ENCODE measurements around the gene PRSS38. TPM values are rescaled to one million over a fixed set of nuclear protein-coding genes. Genes with fewer than 3 reads are reported as not detected.

Gene PRSS38
- total and polyA plus RNA-seq, 2 experiments from 2014 or later = not detected

GRCh38 chr1:227779021-227779441 lies 36.4 kb upstream of the PRSS38 start:
- Histone ChIP-seq H3K27me3 (replicated peaks; ENCODE audit: insufficient read depth) (no peaks in the 10 kb centered on the region), H2AFZ (no peak overlapping the region), H3K4me2 (ENCODE audit: unreplicated experiment) (peak overlapping the region; percentile 19), H3K79me2 (ENCODE audit: insufficient read depth) (no peaks in the 10 kb centered on the region), H3K9ac (0 out of 2 replicates have a peak overlapping the region, but pooled peaks have one; percentile 13), H3K36me3 (ENCODE audit: low read depth) (no peaks in the 10 kb centered on the region), H3K4me1 (ENCODE audit: insufficient read depth) (peaks cover 39% of the 10 kb centered on the region), H3K9me3 (ENCODE audit: low read depth) (no peaks in the 10 kb centered on the region), H3F3A (ENCODE audit: insufficient read depth) (peaks cover 38% of the 10 kb centered on the region), H3K9me2 (ENCODE audit: insufficient read depth) (no peaks in the 10 kb centered on the region), H4K20me1 (ENCODE audit: insufficient read depth) (no peaks in the 10 kb centered on the region), H3K27ac (peak overlapping the region; percentile 27; the same call in 1 of the 2 replicates), H3K4me3 (no peak overlapping the region)
- in situ Hi-C loops (cut with MboI) = no loop called here
- WGBS, 2 experiments (ENCODE audit: low coverage in 1 of 2, low lambda C conversion rate in 2 of 2, missing lambda C conversion rate in 2 of 2) = 92% methylated on average over 10 of the region's 10 CpGs
- no peak for DNase-seq
- TF ChIP-seq EZH2 (IDR thresholded peaks at IDR 0.05; ENCODE audit: insufficient read depth, poor library complexity, severe bottlenecking) (no peak), EZH2phosphoT487 (IDR thresholded peaks at IDR 0.05; ENCODE audit: insufficient read depth, low read depth) (no peak)

GRCh38 chr1:227779685-227780084 lies 35.8 kb upstream of the PRSS38 start:
- DNase-seq = no peak
- 93 to 94% methylated on average over 7 of the region's 7 CpGs for WGBS, 2 experiments (ENCODE audit: low coverage in 1 of 2, low lambda C conversion rate in 2 of 2, missing lambda C conversion rate in 2 of 2)
- Histone ChIP-seq H3K4me3 (no peak overlapping the region), H3K27ac (no peak overlapping the region), H3K4me2 (ENCODE audit: unreplicated experiment) (no peak overlapping the region), H3K9me3 (ENCODE audit: low read depth) (no peaks in the 10 kb centered on the region), H3K9me2 (ENCODE audit: insufficient read depth) (no peaks in the 10 kb centered on the region), H4K20me1 (ENCODE audit: insufficient read depth) (no peaks in the 10 kb centered on the region), H3K9ac (no peak overlapping the region), H3K4me1 (ENCODE audit: insufficient read depth) (peaks cover 38% of the 10 kb centered on the region), H3K36me3 (ENCODE audit: low read depth) (no peaks in the 10 kb centered on the region), H3K27me3 (replicated peaks; ENCODE audit: insufficient read depth) (no peaks in the 10 kb centered on the region), H3K79me2 (ENCODE audit: insufficient read depth) (no peaks in the 10 kb centered on the region), H3F3A (ENCODE audit: insufficient read depth) (peaks cover 36% of the 10 kb centered on the region), H2AFZ (no peak overlapping the region)
- in situ Hi-C loops (cut with MboI) = no loop called here
- TF ChIP-seq EZH2 (IDR thresholded peaks at IDR 0.05; ENCODE audit: insufficient read depth, poor library complexity, severe bottlenecking) (no peak), EZH2phosphoT487 (IDR thresholded peaks at IDR 0.05; ENCODE audit: insufficient read depth, low read depth) (no peak)

- in situ Hi-C loops (cut with MboI) = no loop called here
- DNase-seq = no peak
- 86 to 89% methylated on average over 22 to 23 of the region's 23 CpGs for WGBS, 2 experiments (ENCODE audit: low coverage in 1 of 2, low lambda C conversion rate in 2 of 2, missing lambda C conversion rate in 2 of 2)
These were observed 35.1 kb upstream of the PRSS38 start for GRCh38 chr1:227780101-227781044.

GRCh38 chr1:227781314-227781930 lies 34.1 kb upstream of the PRSS38 start:
- in situ Hi-C loops (cut with MboI) = no loop called here
- no peak overlapping the region for H3K4me3 ChIP-seq
- H3K79me2 ChIP-seq (ENCODE audit: insufficient read depth) = no peaks in the 10 kb centered on the region
- H3K9ac ChIP-seq = no peak overlapping the region
- no peaks in the 10 kb centered on the region for H4K20me1 ChIP-seq (ENCODE audit: insufficient read depth)
- no peaks in the 10 kb centered on the region for H3K9me2 ChIP-seq (ENCODE audit: insufficient read depth)
- H3K36me3 ChIP-seq (ENCODE audit: low read depth) = no peaks in the 10 kb centered on the region
- WGBS, 2 experiments (ENCODE audit: low coverage in 1 of 2, low lambda C conversion rate in 2 of 2, missing lambda C conversion rate in 2 of 2) = 97 to 98% methylated on average over 12 to 15 of the region's 15 CpGs
- H3K27me3 ChIP-seq (replicated peaks; ENCODE audit: insufficient read depth) = no peaks in the 10 kb centered on the region
- no peak for TF ChIP-seq EZH2 (IDR thresholded peaks at IDR 0.05; ENCODE audit: insufficient read depth, poor library complexity, severe bottlenecking)
- TF ChIP-seq EZH2phosphoT487 (IDR thresholded peaks at IDR 0.05; ENCODE audit: insufficient read depth, low read depth) = no peak
- H3K4me2 ChIP-seq (ENCODE audit: unreplicated experiment) = no peak overlapping the region
- no peak for DNase-seq
- no peaks in the 10 kb centered on the region for H3K9me3 ChIP-seq (ENCODE audit: low read depth)
- H3K4me1 ChIP-seq (ENCODE audit: insufficient read depth) = peaks cover 21% of the 10 kb centered on the region
- H3F3A ChIP-seq (ENCODE audit: insufficient read depth) = peaks cover 18% of the 10 kb centered on the region
- no peak overlapping the region for H3K27ac ChIP-seq
- H2AFZ ChIP-seq = no peak overlapping the region

More at GRCh38 chr1:227780101-227781044, 35.1 kb upstream of the PRSS38 start:
- H4K20me1 ChIP-seq (ENCODE audit: insufficient read depth) = no peaks in the 10 kb centered on the region
- no peak overlapping the region for H3K27ac ChIP-seq
- no peak overlapping the region for H3K9ac ChIP-seq
- peaks cover 32% of the 10 kb centered on the region for H3K4me1 ChIP-seq (ENCODE audit: insufficient read depth)
- no peak overlapping the region for H3K4me3 ChIP-seq
- no peaks in the 10 kb centered on the region for H3K36me3 ChIP-seq (ENCODE audit: low read depth)
- H3K9me3 ChIP-seq (ENCODE audit: low read depth) = no peaks in the 10 kb centered on the region
- no peaks in the 10 kb centered on the region for H3K9me2 ChIP-seq (ENCODE audit: insufficient read depth)
- H3K4me2 ChIP-seq (ENCODE audit: unreplicated experiment) = no peak overlapping the region
- no peaks in the 10 kb centered on the region for H3K27me3 ChIP-seq (replicated peaks; ENCODE audit: insufficient read depth)
- TF ChIP-seq EZH2phosphoT487 (IDR thresholded peaks at IDR 0.05; ENCODE audit: insufficient read depth, low read depth) = no peak
- TF ChIP-seq EZH2 (IDR thresholded peaks at IDR 0.05; ENCODE audit: insufficient read depth, poor library complexity, severe bottlenecking) = no peak
- peaks cover 29% of the 10 kb centered on the region for H3F3A ChIP-seq (ENCODE audit: insufficient read depth)
- no peaks in the 10 kb centered on the region for H3K79me2 ChIP-seq (ENCODE audit: insufficient read depth)
- H2AFZ ChIP-seq = no peak overlapping the region

Data from GM23248 (cell line).